HG03558 (cell line): Measurements from ENCODE around the gene CD3G.

ENCODE experiments used
- ATAC-seq: cut with Tn5 transposase; IDR thresholded peaks from one replicate; pipeline ENCODE4 v1.9.1; 2021; ENCODE audit warnings: moderate number of reproducible peaks; ENCODE audit not compliant: unreplicated experiment; ENCODE audit errors: extremely low read depth

CD3G gene

DNA sequence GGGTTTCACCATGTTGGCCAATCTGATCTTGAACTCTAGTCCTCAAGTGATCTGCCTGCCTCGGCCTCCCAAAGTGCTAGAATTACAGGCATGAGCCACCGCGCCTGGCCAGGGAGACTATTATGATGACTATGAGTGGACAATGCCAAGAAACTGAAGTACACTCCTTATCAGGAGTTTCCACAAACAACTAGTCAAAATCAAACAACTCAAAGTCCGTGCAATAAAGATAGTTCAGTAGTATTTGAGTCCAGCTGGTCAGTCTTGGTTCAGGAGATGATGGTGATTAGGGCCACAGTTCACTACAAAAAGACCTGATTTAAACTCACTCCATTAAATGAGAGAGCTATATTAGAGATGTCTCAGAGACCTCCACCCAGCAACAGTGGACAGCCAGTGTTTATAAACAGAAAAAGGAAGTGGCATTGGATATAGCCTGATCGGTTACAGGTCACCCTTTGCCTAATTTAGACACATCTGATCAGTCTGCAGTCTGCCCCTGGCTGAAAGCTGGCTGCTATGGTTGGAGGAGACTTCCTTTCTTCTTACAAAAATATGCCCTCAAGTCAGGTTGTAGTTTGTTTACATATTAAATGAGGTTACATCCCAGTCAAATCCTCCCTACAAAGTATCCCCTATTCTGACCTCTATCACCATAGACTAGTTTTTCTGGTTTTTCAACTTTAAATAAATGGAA is 22.6 kb upstream of the CD3G start:
- no peak for ATAC-seq

DNA sequence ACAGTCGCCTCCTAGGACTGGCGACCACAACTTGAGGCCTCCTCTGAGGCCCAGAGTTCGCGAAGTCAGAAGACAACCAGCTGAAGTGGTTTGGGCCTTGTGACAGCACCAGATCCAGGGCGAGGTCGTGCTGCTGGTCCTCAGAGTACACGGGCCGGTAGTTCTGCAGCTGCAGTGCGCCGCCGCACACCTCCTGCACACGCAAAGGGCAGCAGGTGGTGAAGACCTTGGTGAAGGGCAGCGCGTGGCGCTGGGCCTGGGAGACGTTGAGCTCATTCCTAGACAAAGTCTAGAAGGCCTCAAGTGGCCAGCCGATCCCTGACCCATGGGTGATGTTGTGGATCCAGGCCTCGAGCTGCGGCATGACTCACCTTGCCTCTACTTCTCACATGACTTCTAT is 21.4 kb upstream of the CD3G start:
- no peak for ATAC-seq

DNA sequence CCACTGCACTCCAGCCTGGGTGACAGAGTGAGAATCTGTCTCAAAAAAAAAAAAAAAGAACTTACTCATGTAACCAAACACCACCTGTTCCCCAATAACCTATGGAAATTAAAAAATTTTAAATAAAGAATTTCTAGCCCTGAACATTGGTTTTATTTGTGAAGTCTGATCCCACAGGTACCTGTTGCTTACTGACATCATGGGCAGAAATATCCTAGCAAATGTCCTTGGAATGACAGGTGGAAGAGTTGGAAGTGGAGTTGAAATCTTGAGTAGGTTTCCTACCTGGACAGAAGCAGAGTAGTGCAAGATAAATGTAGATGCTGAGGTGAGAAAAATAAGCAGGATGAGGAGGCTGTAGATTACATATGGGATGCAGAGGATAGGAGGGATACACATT is 18.9 kb upstream of the CD3G start:
- ATAC-seq: no peak

DNA sequence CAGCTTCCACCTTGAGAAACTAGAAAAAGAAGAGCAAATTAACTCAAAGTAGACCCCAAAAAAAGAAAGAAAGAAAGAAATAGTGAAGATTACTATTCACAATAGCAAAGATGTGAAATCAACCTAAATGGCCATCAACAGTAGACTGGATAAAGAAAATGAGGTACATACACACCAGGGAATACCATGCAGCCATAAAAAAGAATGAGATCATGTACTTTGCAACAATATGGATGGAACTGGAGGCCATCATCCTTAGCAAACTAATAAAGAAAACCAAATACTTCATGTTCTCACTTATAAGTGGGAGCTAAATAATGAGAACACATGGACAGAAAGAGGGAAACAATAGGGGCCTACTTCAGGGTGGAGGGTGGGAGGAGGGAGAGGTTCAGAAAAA is 15.4 kb upstream of the CD3G start:
- no peak for ATAC-seq

GRCh38 chr11:118334745-118335144 is 9.4 kb upstream of the CD3G start:
- no peak for ATAC-seq

DNA sequence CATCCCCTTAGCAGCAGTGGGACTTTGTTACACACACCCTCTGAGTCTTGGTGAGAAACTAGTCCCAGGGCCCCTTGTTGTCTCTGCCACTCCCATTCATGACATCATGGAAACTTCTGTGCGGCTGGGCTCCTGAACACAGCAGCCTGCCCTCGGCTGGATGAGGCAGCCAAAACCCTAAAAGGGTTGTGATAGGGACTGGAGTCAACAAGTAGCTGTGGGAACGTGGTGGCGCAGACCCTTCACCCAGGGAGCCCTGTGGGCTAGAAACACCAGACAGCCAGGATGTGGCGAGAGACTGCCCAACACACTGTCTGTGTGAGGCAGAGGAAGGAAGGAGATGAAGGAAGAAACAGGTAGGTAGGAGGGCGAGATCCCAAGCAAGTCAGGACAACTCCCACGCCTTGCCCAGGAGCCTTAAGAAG is 5.5 kb upstream of the CD3G start:
- no peak for ATAC-seq

- no peak for ATAC-seq
Observed at GRCh38 chr11:118339281-118339961, 4.7 kb upstream of the CD3G start.

DNA sequence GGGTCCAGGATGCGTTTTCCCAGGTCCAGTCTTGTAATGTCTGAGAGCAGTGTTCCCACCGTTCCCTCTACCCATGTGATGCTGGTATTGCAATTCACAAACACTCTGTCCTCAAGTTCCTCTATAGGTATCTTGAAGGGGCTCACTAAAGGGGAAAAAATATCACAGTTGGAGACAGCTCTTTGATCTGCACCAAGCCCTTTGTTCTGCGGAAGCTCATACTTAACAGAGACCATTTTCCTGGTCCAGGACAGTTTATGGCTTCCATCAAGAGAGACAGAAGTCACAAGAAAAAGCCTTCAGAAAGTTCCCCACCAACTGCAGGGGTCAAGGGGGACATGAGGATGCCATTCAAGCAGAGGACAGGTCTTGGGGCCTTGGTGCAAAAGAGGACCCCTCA is 3.7 kb upstream of the CD3G start:
- ATAC-seq: no peak

- no peak for ATAC-seq
Observed at GRCh38 chr11:118341261-118341660, 2.9 kb upstream of the CD3G start.

GRCh38 chr11:118341815-118342489 is 2.2 kb upstream of the CD3G start:
- no peak for ATAC-seq

- no peak for ATAC-seq
Observed at GRCh38 chr11:118342503-118343161, 1.5 kb upstream of the CD3G start, which contains the start of gene CD3D. CD3D (minus strand) TSS chr11:118342705; CDS start chr11:118342607, 98 bp downstream.

DNA sequence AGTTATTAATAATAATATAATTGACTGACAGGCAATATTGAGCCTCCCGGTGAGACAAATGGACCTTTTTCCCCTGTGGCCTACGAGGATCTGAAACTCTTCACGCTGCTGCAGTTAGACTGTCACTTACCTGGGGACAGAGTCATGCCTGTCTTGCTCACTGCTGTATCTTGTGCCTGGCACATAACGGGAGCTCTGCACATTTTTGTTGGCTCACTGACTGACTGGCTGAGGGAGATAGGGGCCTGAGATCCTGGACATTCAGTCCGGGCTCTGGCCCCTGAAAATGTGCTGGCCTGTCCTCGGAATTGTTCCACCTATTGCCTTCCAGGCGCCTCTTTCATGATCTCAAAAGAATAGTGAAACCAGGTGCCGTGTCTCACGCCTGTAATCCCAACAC is 896 bp upstream of the CD3G start:
- ATAC-seq: no peak

GRCh38 chr11:118349475-118349874 is 5.3 kb downstream of the CD3G start:
- ATAC-seq: no peak

- no peak for ATAC-seq
Observed at GRCh38 chr11:118353084-118353710, 9.1 kb downstream of the CD3G start.

GRCh38 chr11:118358071-118358470 is 13.9 kb downstream of the CD3G start:
- ATAC-seq: no peak

DNA sequence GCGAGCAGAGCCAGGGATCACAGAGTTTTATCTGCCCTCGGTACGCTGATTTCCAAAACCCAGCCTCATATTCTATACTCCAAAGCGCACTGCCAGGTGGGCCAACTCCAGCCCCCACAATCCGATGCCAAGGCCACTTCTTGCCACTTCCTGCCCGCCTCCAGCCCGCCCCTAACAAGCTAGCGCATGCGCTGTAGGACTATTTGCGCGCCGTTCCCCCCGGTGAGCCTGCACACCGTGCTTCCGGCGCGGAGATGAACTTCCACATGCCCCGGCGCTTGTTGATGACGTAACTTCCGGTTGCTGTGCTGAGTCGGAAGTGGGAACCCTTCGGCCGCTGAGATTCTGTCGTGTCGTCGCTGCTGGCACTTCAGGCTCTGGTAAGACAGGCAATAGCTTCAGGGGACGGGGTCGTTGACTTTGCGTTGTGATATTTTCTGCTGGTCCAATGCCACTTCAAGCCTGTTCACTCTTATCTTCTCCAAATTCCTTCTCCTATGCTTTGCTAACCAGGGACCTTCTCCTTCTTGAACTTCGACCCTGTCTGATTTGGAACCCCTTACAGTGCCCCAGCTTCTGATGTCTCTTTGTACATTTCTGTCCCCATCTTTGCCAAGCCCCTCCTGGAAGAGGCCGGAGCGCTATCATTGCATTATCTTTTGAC is 15.3 kb downstream of the CD3G start, which contains the start of gene UBE4A:
TSS of gene UBE4A (plus strand) at position 306 of the 664 bp plus-strand sequence. CDS start 5,481 bp downstream, outside the sequence.
- ATAC-seq: no peak

DNA sequence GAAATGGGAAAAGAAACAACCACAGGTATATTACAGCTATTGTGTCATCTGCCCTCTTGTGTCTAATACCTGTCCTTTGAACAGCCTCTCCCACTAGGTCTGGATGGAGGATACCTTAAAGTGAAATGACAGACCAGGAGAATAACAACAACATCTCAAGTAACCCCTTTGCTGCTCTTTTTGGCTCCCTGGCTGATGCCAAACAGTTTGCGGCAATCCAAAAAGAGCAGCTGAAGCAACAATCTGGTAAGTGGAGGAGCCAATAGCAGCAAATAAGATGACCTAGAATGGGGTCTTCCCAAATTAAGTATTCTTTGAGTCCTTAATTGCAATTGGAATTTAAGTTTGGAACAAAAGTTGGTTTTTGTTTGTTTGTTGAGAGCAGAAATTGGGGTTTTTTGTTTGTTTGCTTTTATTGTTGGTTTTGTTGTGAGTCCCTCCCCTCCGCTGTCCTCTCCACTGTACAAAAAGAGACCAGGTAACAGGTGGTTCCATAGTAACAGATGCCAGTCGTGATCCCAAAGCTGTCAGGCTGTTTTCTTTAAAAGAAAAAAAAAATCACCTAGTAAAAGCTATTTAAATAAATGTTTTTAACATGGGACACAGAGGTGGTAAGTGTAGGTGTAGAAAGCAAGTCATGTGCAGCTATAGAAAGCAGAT is 20.9 kb downstream of the CD3G start:
- ATAC-seq: no peak

- no peak for ATAC-seq
Observed at GRCh38 chr11:118366287-118366686, 22.1 kb downstream of the CD3G start.

GRCh38 chr11:118370774-118371173 is 26.6 kb downstream of the CD3G start:
- no peak for ATAC-seq
